WTC11 (cell line): Measurements from ENCODE around the gene EIF2A. TPM values are rescaled to one million over a fixed set of nuclear protein-coding genes. Genes with fewer than 3 reads are reported as not detected.

Experiments used
- ATAC-seq: fragments of 200-7000 bp; cut with Tn5 transposase; 2 replicates; pipeline ENCODE4 v1.10.0; 2021; ENCODE audit warnings: mild to moderate bottlenecking, moderate library complexity
- Bru-seq: library from RNA; stranded (reverse); fragments of 400-500 nt; gene quantifications from one replicate; lab custom pipeline; 2021; lab: Mats Ljungman, UMichigan
- CTCF ChIA-PET: fragments of 300-600 bp; sonication (Branson Sonifier 250); formaldehyde crosslinking; loops from one replicate; lab custom pipeline; 2021; ENCODE audit warnings: antibody characterized with exemption; lab: Charles Lee
- POLR2A ChIA-PET: fragments of 350-600 bp; sonication (Branson Sonifier 250); formaldehyde crosslinking; loops from one replicate; lab custom pipeline; 2021; ENCODE audit warnings: antibody characterized with exemption; lab: Charles Lee
- DNase-seq: peaks from one replicate; pipeline ENCODE4 v3.0.0; 2021; ENCODE audit warnings: low spot score
- H3K27ac Mint-ChIP-seq: 2 replicates; pipeline ENCODE4 v1.8.0; 2021; ENCODE audit warnings: mixed read lengths
- H3K27me3 Mint-ChIP-seq: 2 replicates; pipeline ENCODE4 v1.8.0; 2021; ENCODE audit warnings: low read depth, mild to moderate bottlenecking, moderate library complexity, mixed read lengths
- H3K36me3 Mint-ChIP-seq: 2 replicates; pipeline ENCODE4 v1.8.0; 2021; ENCODE audit warnings: mixed read lengths
- H3K4me1 Mint-ChIP-seq: 2 replicates; pipeline ENCODE4 v1.8.0; 2022; ENCODE audit warnings: mixed read lengths
- H3K4me3 Mint-ChIP-seq: 2 replicates; pipeline ENCODE4 v1.8.0; 2021; ENCODE audit warnings: mild to moderate bottlenecking, moderate library complexity, mixed read lengths
- H3K9me3 Mint-ChIP-seq: 2 replicates; pipeline ENCODE4 v1.8.0; 2021; ENCODE audit warnings: mixed read lengths
- CREM ChIP-seq: sonication (generic); formaldehyde crosslinking; IDR thresholded peaks from 2 replicates; pipeline ENCODE4 v1.8.1; 2022; ENCODE audit warnings: mild to moderate bottlenecking, missing genetic modification reagents, moderate library complexity
- FOXJ3 ChIP-seq: sonication (generic); formaldehyde crosslinking; IDR thresholded peaks from 2 replicates; pipeline ENCODE4 v1.9.0; 2021; ENCODE audit warnings: missing genetic modification reagents, mild to moderate bottlenecking, borderline replicate concordance
- GRHL2 ChIP-seq: fragments of 250-450 bp; sonication (Bioruptor Pico); IDR thresholded peaks from 2 replicates; pipeline ENCODE4 v1.8.0; 2022; ENCODE audit warnings: mild to moderate bottlenecking, moderate library complexity; ENCODE audit not compliant: insufficient replicate concordance, severe bottlenecking
- JUN ChIP-seq: sonication (generic); formaldehyde crosslinking; IDR thresholded peaks from 2 replicates; pipeline ENCODE4 v1.8.0; 2023; ENCODE audit warnings: mild to moderate bottlenecking, missing genetic modification reagents
- MYBL2 ChIP-seq: sonication (generic); formaldehyde crosslinking; IDR thresholded peaks from 2 replicates; pipeline ENCODE4 v1.8.1; 2023; ENCODE audit warnings: mild to moderate bottlenecking, moderate library complexity, missing genetic modification reagents
- NFYB ChIP-seq: sonication (generic); formaldehyde crosslinking; conservative IDR thresholded peaks from 2 replicates; pipeline ENCODE4 v1.8.0; 2022; ENCODE audit warnings: low read depth, missing genetic modification reagents
- NR1H2 ChIP-seq: sonication (generic); formaldehyde crosslinking; IDR thresholded peaks from 2 replicates; pipeline ENCODE4 v1.9.0; 2021; ENCODE audit warnings: mild to moderate bottlenecking, moderate library complexity, missing genetic modification reagents
- SMAD3 ChIP-seq: sonication (generic); formaldehyde crosslinking; IDR thresholded peaks from 2 replicates; pipeline ENCODE4 v1.8.0; 2022; ENCODE audit warnings: missing genetic modification reagents, mild to moderate bottlenecking, borderline replicate concordance
- SP1 ChIP-seq: sonication (generic); formaldehyde crosslinking; conservative IDR thresholded peaks from 2 replicates; pipeline ENCODE4 v1.8.1; 2022; ENCODE audit warnings: missing genetic modification reagents
- TP53 ChIP-seq: sonication (generic); formaldehyde crosslinking; IDR thresholded peaks from 2 replicates; pipeline ENCODE4 v1.8.1; 2023; ENCODE audit warnings: mild to moderate bottlenecking, missing genetic modification reagents
- ZNF138 ChIP-seq: sonication (generic); formaldehyde crosslinking; conservative IDR thresholded peaks from 2 replicates; pipeline ENCODE4 v1.8.1; 2022; ENCODE audit warnings: mild to moderate bottlenecking, moderate library complexity, missing genetic modification reagents
- ZNF219 ChIP-seq: sonication (generic); formaldehyde crosslinking; IDR thresholded peaks from 2 replicates; pipeline ENCODE4 v1.8.0; 2023; ENCODE audit warnings: missing genetic modification reagents, mild to moderate bottlenecking, borderline replicate concordance
- ZNF416 ChIP-seq: fragments of 250-450 bp; sonication (Bioruptor Pico); IDR thresholded peaks from 2 replicates; pipeline ENCODE4 v1.9.0; 2021; ENCODE audit warnings: mild to moderate bottlenecking, inconsistent platforms
- ZNF671 ChIP-seq: fragments of 250-450 bp; sonication (Bioruptor Pico); IDR thresholded peaks from 2 replicates; pipeline ENCODE4 v1.8.0; 2021; ENCODE audit warnings: mild to moderate bottlenecking
- long read RNA-seq, 3 experiments: library from RNA in 1 of 3; library from capped mRNA in 1 of 3; library from polyadenylated mRNA in 1 of 3; unstranded in 2 of 3; stranded (forward) in 1 of 3; transcript quantifications; one replicate each; pipeline ENCODE4 v2.0.0, GENCODE V29; 2021
- total RNA-seq: library from RNA; stranded (reverse); gene quantifications from 3 replicates; pipeline ENCODE4 v1.2.3, GENCODE V29; 2021
- TF ChIP-seq, protein P1 (sequence below): fragments of 250-450 bp; sonication (Bioruptor Pico); IDR thresholded peaks from 2 replicates; pipeline ENCODE4 v2.1.2; 2022; ENCODE audit warnings: mild to moderate bottlenecking, moderate library complexity
- TF ChIP-seq, protein P2 (sequence below): fragments of 200-600 bp; IDR thresholded peaks from 2 replicates; pipeline ENCODE4 v1.8.0; 2022; ENCODE audit warnings: antibody characterized with exemption
- TF ChIP-seq, protein P3 (sequence below): sonication (generic); formaldehyde crosslinking; IDR thresholded peaks from 2 replicates; pipeline ENCODE4 v1.8.1; 2022; ENCODE audit warnings: low read depth, mild to moderate bottlenecking, moderate library complexity, missing genetic modification reagents, borderline replicate concordance
- TF ChIP-seq, protein P4 (sequence below): sonication (generic); formaldehyde crosslinking; IDR thresholded peaks from 2 replicates; pipeline ENCODE4 v1.8.1; 2022; ENCODE audit warnings: missing genetic modification reagents, borderline replicate concordance
- TF ChIP-seq, protein P5 (sequence below): sonication (generic); formaldehyde crosslinking; IDR thresholded peaks from 2 replicates; pipeline ENCODE4 v1.8.0; 2022; ENCODE audit warnings: mild to moderate bottlenecking, missing genetic modification reagents
- TF ChIP-seq, protein P6 (sequence below): sonication (generic); formaldehyde crosslinking; IDR thresholded peaks from 2 replicates; pipeline ENCODE4 v1.8.1; 2023; ENCODE audit warnings: mild to moderate bottlenecking, missing genetic modification reagents
- TF ChIP-seq, protein P7 (sequence below): sonication (generic); formaldehyde crosslinking; IDR thresholded peaks from 2 replicates; pipeline ENCODE4 v1.8.0; 2022; ENCODE audit warnings: mild to moderate bottlenecking, missing genetic modification reagents
- TF ChIP-seq, protein P8 (sequence below): sonication (generic); formaldehyde crosslinking; IDR thresholded peaks from 2 replicates; pipeline ENCODE4 v1.8.1; 2023; ENCODE audit warnings: mild to moderate bottlenecking, missing genetic modification reagents

Gene EIF2A
- total RNA-seq (76.2 to 88.4 TPM (median 82.7 TPM) in 3 replicates), Bru-seq, nascent RNA (percentile 88 among the genes with signal in this experiment)
- long read RNA-seq, experiment 1, transcript EIF2A-210 (6 exons, 1,010 nt) = minor isoform, 6 of 351 reads
- long read RNA-seq, experiment 1, transcript EIF2A-203 (14 exons, 2,198 nt) = major isoform, 288 of 351 reads
- long read RNA-seq, experiment 1, partial matches to known transcripts = 25 of 351 reads
- long read RNA-seq, experiment 1, other reads (novel, unspliced or antisense) = 29 of 351 reads
- long read RNA-seq, experiment 2, transcript EIF2A-203 (14 exons, 2,198 nt) = major isoform, 5 of 109 reads
- long read RNA-seq, experiment 2, partial matches to known transcripts = 79 of 109 reads
- long read RNA-seq, experiment 2, other reads (novel, unspliced or antisense) = 24 of 109 reads
- long read RNA-seq, experiment 3, transcript EIF2A-203 (14 exons, 2,198 nt) = major isoform, 117 of 148 reads
- long read RNA-seq, experiment 3, transcript EIF2A-210 (6 exons, 1,010 nt) = minor isoform, 7 of 148 reads
- long read RNA-seq, experiment 3, partial matches to known transcripts = 7 of 148 reads
- long read RNA-seq, experiment 3, other reads (novel, unspliced or antisense) = 17 of 148 reads

DNA sequence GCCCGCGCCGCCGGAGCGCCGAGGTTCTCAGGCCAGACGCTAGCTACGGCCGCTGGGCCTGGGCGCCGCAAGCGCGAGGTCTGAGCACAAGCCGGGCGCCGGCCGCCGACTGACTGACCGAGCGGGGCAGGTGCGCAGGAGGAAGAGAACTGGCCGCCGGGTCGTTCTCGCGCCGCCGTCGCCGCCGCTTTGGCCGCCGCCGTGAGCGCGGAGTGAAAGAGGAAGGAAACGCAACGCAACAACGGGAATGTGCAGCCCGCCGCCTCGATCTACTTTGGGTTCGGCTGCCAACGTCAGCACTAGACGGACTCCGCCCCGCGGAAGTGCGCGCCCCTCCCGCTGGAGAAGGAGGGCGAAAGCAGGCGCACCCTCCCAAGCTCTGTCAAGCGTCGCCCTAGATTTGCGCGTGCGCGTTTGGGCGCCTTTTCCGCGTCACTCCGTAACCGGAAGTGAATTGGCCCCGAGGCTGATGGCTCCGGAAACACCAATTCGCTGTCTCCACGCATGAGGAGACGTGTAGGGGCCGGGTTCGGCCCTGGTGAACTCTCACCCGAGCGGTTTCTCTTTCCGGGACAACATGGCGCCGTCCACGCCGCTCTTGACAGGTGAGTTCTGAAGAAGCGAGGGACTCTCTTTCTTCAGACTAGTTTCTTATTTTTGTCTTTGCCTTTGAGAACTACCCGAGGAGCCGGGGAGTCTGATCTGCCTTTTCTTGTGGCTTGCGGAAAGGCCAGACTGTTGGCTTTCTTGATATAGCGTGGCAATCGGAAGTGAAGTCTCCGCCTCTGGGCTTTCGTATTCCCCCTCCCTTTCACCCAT is at the start of gene EIF2A, which contains the start of gene SERP1:
TSS of gene EIF2A (plus strand) at position 562 of the 819 bp plus-strand sequence. CDS start at position 578, 16 bp downstream.
TSS of gene SERP1 (minus strand) at position 271 of the 819 bp plus-strand sequence. CDS start 361 bp downstream, outside the sequence.
- Mint-ChIP-seq H3K4me3 (peak within 1 kb of the TSS; percentile 93), H3K27me3 (no peaks in the 10 kb centered on the region), H3K4me1 (peaks cover 22% of the 10 kb centered on the region), H3K27ac (peak within 1 kb of the TSS; percentile 96), H3K9me3 (no peaks in the 10 kb centered on the region), H3K36me3 (peaks cover 32% of the 10 kb centered on the region)
- ChIA-PET POLR2A (interaction anchor here (0.6 to 2.1 kb wide), 7 partner anchors 12 to 220 kb away, joined by 3 to 11 read pairs (median 4); partner anchors contain the start of genes SELENOT and TSC22D2), CTCF (interaction anchor here (0.9 to 1.0 kb wide), 4 partner anchors 43 to 308 kb away, joined by 3 read pairs; no protein-coding TSS in a partner anchor)
- ATAC-seq = peak; percentile 95
- peak; percentile 98 for DNase-seq
- TF ChIP-seq, protein P1, sequence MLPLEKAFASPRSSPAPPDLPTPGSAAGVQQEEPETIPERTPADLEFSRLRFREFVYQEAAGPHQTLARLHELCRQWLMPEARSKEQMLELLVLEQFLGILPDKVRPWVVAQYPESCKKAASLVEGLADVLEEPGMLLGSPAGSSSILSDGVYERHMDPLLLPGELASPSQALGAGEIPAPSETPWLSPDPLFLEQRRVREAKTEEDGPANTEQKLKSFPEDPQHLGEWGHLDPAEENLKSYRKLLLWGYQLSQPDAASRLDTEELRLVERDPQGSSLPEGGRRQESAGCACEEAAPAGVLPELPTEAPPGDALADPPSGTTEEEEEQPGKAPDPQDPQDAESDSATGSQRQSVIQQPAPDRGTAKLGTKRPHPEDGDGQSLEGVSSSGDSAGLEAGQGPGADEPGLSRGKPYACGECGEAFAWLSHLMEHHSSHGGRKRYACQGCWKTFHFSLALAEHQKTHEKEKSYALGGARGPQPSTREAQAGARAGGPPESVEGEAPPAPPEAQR (CRISPR knock-in tag) = no peak
- TF ChIP-seq SP1 (CRISPR knock-in tag) (peak; percentile 91), NR1H2 (no peak), ZNF671 (CRISPR knock-in tag) (no peak), GRHL2 (CRISPR knock-in tag) (no peak), NFYB (CRISPR knock-in tag) (peak; percentile 32; the same call in 1 of the 2 replicates), CREM (CRISPR knock-in tag) (peak; percentile 99), ZNF138 (CRISPR knock-in tag) (no peak; the same call in 1 of the 2 replicates), MYBL2 (peak; percentile 58; the same call in 1 of the 2 replicates), SMAD3 (CRISPR knock-in tag) (0 out of 2 replicates have a peak, but pooled peaks have one; percentile 67), ZNF416 (CRISPR knock-in tag) (0 out of 2 replicates have a peak, but pooled peaks have one; percentile 40), FOXJ3 (no peak), JUN (CRISPR knock-in tag) (0 out of 2 replicates have a peak, but pooled peaks have one; percentile 11), ZNF219 (CRISPR knock-in tag) (no peak), TP53 (CRISPR knock-in tag) (peak; percentile 84; the same call in 1 of the 2 replicates)
- TF ChIP-seq, protein P2, sequence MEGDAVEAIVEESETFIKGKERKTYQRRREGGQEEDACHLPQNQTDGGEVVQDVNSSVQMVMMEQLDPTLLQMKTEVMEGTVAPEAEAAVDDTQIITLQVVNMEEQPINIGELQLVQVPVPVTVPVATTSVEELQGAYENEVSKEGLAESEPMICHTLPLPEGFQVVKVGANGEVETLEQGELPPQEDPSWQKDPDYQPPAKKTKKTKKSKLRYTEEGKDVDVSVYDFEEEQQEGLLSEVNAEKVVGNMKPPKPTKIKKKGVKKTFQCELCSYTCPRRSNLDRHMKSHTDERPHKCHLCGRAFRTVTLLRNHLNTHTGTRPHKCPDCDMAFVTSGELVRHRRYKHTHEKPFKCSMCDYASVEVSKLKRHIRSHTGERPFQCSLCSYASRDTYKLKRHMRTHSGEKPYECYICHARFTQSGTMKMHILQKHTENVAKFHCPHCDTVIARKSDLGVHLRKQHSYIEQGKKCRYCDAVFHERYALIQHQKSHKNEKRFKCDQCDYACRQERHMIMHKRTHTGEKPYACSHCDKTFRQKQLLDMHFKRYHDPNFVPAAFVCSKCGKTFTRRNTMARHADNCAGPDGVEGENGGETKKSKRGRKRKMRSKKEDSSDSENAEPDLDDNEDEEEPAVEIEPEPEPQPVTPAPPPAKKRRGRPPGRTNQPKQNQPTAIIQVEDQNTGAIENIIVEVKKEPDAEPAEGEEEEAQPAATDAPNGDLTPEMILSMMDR = no peak
- TF ChIP-seq, protein P3, sequence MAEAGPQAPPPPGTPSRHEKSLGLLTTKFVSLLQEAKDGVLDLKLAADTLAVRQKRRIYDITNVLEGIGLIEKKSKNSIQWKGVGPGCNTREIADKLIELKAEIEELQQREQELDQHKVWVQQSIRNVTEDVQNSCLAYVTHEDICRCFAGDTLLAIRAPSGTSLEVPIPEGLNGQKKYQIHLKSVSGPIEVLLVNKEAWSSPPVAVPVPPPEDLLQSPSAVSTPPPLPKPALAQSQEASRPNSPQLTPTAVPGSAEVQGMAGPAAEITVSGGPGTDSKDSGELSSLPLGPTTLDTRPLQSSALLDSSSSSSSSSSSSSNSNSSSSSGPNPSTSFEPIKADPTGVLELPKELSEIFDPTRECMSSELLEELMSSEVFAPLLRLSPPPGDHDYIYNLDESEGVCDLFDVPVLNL = peak; percentile 45; the same call in 1 of the 2 replicates
- TF ChIP-seq, protein P4, sequence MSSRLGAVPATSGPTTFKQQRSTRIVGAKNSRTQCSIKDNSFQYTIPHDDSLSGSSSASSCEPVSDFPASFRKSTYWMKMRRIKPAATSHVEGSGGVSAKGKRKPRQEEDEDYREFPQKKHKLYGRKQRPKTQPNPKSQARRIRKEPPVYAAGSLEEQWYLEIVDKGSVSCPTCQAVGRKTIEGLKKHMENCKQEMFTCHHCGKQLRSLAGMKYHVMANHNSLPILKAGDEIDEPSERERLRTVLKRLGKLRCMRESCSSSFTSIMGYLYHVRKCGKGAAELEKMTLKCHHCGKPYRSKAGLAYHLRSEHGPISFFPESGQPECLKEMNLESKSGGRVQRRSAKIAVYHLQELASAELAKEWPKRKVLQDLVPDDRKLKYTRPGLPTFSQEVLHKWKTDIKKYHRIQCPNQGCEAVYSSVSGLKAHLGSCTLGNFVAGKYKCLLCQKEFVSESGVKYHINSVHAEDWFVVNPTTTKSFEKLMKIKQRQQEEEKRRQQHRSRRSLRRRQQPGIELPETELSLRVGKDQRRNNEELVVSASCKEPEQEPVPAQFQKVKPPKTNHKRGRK (CRISPR knock-in tag) = no peak
- TF ChIP-seq, protein P5, sequence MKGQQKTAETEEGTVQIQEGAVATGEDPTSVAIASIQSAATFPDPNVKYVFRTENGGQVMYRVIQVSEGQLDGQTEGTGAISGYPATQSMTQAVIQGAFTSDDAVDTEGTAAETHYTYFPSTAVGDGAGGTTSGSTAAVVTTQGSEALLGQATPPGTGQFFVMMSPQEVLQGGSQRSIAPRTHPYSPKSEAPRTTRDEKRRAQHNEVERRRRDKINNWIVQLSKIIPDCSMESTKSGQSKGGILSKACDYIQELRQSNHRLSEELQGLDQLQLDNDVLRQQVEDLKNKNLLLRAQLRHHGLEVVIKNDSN (CRISPR knock-in tag) = peak; percentile 4; the same call in 1 of the 2 replicates
- TF ChIP-seq, protein P6, sequence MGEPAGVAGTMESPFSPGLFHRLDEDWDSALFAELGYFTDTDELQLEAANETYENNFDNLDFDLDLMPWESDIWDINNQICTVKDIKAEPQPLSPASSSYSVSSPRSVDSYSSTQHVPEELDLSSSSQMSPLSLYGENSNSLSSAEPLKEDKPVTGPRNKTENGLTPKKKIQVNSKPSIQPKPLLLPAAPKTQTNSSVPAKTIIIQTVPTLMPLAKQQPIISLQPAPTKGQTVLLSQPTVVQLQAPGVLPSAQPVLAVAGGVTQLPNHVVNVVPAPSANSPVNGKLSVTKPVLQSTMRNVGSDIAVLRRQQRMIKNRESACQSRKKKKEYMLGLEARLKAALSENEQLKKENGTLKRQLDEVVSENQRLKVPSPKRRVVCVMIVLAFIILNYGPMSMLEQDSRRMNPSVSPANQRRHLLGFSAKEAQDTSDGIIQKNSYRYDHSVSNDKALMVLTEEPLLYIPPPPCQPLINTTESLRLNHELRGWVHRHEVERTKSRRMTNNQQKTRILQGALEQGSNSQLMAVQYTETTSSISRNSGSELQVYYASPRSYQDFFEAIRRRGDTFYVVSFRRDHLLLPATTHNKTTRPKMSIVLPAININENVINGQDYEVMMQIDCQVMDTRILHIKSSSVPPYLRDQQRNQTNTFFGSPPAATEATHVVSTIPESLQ (CRISPR knock-in tag) = no peak
- TF ChIP-seq, protein P7, sequence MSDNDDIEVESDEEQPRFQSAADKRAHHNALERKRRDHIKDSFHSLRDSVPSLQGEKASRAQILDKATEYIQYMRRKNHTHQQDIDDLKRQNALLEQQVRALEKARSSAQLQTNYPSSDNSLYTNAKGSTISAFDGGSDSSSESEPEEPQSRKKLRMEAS (CRISPR knock-in tag) = peak; percentile 69
- TF ChIP-seq, protein P8, sequence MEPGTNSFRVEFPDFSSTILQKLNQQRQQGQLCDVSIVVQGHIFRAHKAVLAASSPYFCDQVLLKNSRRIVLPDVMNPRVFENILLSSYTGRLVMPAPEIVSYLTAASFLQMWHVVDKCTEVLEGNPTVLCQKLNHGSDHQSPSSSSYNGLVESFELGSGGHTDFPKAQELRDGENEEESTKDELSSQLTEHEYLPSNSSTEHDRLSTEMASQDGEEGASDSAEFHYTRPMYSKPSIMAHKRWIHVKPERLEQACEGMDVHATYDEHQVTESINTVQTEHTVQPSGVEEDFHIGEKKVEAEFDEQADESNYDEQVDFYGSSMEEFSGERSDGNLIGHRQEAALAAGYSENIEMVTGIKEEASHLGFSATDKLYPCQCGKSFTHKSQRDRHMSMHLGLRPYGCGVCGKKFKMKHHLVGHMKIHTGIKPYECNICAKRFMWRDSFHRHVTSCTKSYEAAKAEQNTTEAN (CRISPR knock-in tag) = 0 out of 2 replicates have a peak, but pooled peaks have one; percentile 52
